Skeletal muscle tissue (tissue), 4 donors: ENCODE measurements around the gene MTG2. TPM values are rescaled to one million over a fixed set of nuclear protein-coding genes. Genes with fewer than 3 reads are reported as not detected.

Source experiments
- H3K27ac ChIP-seq: one replicate; pipeline ENCODE4 v1.7.0; 2013; ENCODE audit warnings: mild to moderate bottlenecking, low read depth, low read length, inconsistent platforms
- H3K27me3 ChIP-seq, 3 donors: one replicate each; pipeline ENCODE4 v1.7.0; 2013; ENCODE audit warnings: low read length in 3 of 3; ENCODE audit not compliant: control insufficient read depth in 3 of 3, insufficient read depth in 3 of 3
- H3K36me3 ChIP-seq, 3 donors: one replicate each; pipeline ENCODE4 v1.7.0; 2013; ENCODE audit warnings: low read length in 3 of 3; ENCODE audit not compliant: control insufficient read depth in 3 of 3, insufficient read depth in 3 of 3
- H3K4me1 ChIP-seq, 3 donors: one replicate each; pipeline ENCODE4 v1.7.0; 2013; ENCODE audit warnings: low read length in 3 of 3, mild to moderate bottlenecking in 3 of 3; ENCODE audit not compliant: control insufficient read depth in 3 of 3, insufficient read depth in 3 of 3
- H3K4me3 ChIP-seq, 3 donors: one replicate each; pipeline ENCODE4 v1.7.0; 2013; ENCODE audit warnings: low read length in 3 of 3
- H3K9ac ChIP-seq, 3 donors: one replicate each; pipeline ENCODE4 v1.7.0; 2013; ENCODE audit warnings: low read length in 3 of 3, mild to moderate bottlenecking in 3 of 3, moderate library complexity in 2 of 3, low read depth in 1 of 3
- H3K9me3 ChIP-seq, 3 donors: one replicate each; pipeline ENCODE4 v1.7.0; 2013; ENCODE audit warnings: low read length in 3 of 3; ENCODE audit not compliant: control insufficient read depth in 3 of 3
- total RNA-seq: library from RNA; depleted of rRNA; stranded (reverse); fragments of >200 nt; gene quantifications from one replicate; pipeline ENCODE4 v1.2.3, GENCODE V29; 2014
- donor health status: Osteomylitis.

Gene MTG2
- total RNA-seq, 1 donor from 2014 or later: 10.4 TPM

DNA sequence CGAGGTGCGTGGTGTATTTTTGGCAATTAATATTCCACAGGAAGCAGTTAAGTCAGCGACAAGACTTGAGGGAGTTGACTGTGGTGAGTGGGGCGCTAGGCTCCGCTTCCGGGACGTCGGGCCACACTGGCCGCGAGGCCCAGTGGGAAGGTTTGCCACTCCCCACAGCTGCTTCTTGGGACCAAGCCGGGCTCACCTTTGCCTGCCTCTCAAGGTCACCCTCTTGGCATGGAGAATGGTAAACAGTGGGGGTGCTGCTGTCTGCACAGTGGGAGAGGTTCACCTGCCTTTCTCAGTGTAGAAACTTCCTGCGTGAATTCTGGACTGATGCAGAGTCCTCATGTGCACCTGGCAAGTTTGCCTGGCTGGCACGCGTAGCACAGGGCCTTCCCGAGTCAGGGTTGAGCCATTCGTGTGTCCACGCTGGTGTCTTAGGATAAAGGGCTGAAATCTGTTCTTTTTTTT lies 61.8 kb downstream of the MTG2 start:
- Histone ChIP-seq H3K9ac (peak overlapping the region in 1 of 3 donors; percentile 45), H3K9me3 (no peaks in the 10 kb centered on the region), H3K4me3 (peak overlapping the region in 2 of 3 donors; percentile 12 to 35), H3K27me3 (no peaks in the 10 kb centered on the region), H3K27ac (peak overlapping the region; percentile 79), H3K4me1 (peaks cover 32 to 78% (median 65%) of the 10 kb centered on the region in 3 donors), H3K36me3 (peaks cover 6 to 8% (median 8%) of the 10 kb centered on the region in 3 donors)

DNA sequence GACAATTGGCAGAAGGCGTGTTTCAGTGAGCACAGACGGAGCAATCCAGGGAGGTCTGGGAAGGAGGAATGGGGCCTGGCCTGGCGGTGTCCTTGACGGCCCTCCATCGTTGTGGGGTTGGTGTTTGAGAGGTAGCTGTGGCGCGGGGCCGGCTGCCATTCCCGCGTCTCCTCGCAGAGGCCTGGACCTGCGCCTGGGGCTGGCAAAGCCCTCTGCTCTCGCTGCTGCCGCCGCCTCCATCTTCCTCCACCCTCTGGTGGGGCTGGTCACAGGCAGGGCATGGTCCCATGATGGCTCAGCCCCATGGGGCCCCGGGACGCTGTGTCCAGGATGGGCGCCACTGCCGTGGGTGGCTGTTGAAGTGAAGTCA lies 63.1 kb downstream of the MTG2 start:
- Histone ChIP-seq H3K27ac (peak overlapping the region; percentile 79), H3K27me3 (no peaks in the 10 kb centered on the region), H3K9me3 (no peaks in the 10 kb centered on the region), H3K4me3 (no peak overlapping the region), H3K36me3 (peaks cover 6 to 7% (median 6%) of the 10 kb centered on the region in 3 donors), H3K9ac (peak overlapping the region in 2 of 3 donors; percentile 7 to 79), H3K4me1 (peaks cover 27 to 77% (median 60%) of the 10 kb centered on the region in 3 donors)

DNA sequence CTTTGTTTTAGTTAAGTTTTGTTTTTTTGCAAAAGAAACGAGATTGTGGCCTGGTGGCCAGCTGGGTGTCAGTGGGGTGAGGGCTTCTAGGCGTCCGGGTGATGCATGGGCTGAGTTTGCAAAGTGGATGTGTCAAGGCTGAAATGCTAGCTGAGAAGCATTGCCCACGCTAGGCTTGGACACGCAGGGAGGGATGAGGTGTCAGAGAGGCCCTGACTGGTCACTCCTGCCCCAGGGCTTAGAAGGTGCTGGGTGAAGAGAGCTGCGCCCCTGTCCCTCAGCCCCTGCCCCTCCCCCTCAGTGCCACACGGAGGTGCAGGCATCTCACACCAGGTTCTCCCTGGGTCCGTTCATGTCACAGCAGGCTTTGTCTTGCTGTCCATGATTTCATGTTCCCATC lies 63.6 kb downstream of the MTG2 start:
- no peaks in the 10 kb centered on the region for H3K27me3 ChIP-seq
- no peaks in the 10 kb centered on the region for H3K9me3 ChIP-seq
- peak overlapping the region; percentile 79 for H3K27ac ChIP-seq
- peaks cover 2 to 6% (median 5%) of the 10 kb centered on the region in 3 donors for H3K36me3 ChIP-seq
- H3K4me3 ChIP-seq: peak overlapping the region in 2 of 3 donors; percentile 28 to 56
- H3K9ac ChIP-seq: peak overlapping the region; percentile 7 to 79 (median 66)
- H3K4me1 ChIP-seq: peaks cover 27 to 74% (median 59%) of the 10 kb centered on the region in 3 donors

DNA sequence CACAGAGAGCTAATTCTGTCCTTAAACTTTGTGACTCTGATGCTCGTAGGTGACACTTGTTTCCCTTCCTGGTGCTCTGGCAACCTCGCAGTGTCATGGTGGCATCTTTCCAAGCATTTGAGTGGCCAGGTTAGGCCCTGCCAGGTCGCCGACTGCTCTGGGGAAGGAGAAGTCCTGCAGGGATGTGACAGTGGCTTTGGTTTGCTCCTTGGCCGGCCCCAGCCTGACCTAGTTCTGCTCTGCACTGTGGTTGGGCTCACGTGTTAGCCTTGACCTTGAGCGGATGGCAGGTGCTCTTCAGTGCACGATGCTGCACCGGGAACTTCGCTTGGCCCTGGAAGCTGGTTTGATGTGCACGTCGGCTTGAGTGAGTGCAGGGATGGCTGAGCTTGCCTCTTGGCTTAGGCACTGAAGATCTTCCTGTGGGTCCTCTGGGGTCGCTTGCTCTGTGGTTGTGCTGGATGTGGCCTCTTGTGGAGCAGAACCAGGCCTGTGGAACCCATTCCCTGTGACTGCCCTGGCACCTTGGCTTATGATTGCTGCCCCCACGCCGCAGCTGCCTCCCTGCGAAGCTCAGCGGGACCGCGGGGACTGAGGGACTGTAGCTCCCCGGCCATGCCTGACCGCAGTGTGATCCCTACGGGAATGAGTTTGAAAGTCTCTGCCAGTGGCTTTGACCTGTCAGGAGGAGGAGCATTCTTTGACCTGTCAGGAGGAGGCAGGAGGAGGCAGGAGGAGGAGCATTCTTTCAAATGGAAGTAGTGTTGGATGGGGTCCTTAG lies 64.2 kb downstream of the MTG2 start:
- Histone ChIP-seq H3K4me1 (peaks cover 27 to 67% (median 52%) of the 10 kb centered on the region in 3 donors), H3K4me3 (peak overlapping the region in 2 of 3 donors; percentile 28 to 56), H3K36me3 (peaks cover 2 to 6% (median 5%) of the 10 kb centered on the region in 3 donors), H3K27me3 (no peaks in the 10 kb centered on the region), H3K9ac (peak overlapping the region; percentile 7 to 79 (median 66)), H3K27ac (peak overlapping the region; percentile 79), H3K9me3 (no peaks in the 10 kb centered on the region)

DNA sequence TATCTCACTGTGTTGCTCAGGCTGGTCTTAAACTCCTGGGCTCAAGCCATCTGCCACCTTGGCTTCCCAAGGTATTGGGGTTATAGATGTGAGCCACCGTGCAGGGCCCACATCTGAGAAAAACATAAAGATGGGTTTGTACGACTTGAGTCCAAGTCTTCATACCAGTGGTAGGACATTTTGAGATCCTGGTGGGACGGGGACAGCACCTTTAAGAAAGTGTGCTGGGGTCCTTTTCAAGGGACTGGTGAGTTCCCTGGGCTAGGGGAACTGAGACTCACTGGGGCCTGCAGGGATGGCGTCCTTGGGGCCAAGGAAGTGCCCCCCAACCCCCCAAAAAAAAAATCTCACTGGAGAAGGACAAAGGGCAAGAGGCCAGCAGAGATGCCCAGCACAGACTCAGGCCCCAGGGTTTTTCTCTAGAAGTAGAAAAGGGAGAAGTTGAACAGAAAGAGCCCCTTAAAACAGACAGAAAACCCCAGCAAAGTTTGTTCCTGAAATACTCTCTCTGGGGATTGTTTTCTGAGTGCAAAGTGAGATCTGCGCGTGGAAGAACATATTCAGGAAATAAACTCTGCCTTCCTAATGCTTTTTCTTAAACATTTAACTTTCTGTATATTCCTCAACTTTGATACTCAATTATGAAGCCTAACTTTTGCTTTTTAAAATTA lies 66.2 kb downstream of the MTG2 start:
- Histone ChIP-seq H3K4me1 (peaks cover 27 to 56% (median 37%) of the 10 kb centered on the region in 3 donors), H3K27ac (no peak overlapping the region), H3K36me3 (peaks cover 2 to 6% (median 2%) of the 10 kb centered on the region in 3 donors), H3K9ac (peak overlapping the region in 1 of 3 donors; percentile 33), H3K27me3 (no peaks in the 10 kb centered on the region), H3K9me3 (no peaks in the 10 kb centered on the region), H3K4me3 (no peak overlapping the region)

DNA sequence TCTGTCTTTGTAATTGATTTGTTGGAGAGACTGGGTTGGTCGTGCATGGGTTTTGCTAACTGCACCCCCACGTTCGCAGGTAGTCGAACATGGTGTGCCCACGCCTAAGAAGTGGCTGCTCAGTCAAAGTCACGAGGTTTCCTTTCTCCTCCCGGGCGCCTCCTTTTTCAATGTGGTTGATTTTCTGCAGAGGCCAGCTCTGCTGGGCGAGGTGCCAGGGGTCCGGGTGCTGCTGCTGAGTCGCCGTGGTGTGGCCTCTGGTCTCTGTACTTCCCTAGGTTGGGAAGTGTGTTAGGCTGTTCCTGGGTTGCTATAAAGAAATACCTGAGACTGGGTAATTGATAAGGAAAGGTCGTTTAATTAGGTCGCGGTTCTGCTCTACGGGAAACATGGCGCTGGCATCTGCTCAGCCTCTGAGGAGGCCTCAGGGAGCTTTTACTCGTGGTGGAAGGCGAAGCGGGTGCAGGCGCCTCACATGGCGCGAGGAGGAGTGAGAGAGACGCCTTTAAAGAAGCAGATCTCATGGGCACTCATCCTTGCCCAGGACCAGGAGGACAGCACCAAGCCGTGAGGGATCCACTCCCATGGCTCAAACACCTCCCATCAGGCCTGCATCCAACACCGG lies 69.6 kb downstream of the MTG2 start:
- H3K27me3 ChIP-seq: no peaks in the 10 kb centered on the region
- no peaks in the 10 kb centered on the region for H3K9me3 ChIP-seq
- H3K4me3 ChIP-seq: no peak overlapping the region
- no peak overlapping the region for H3K27ac ChIP-seq
- H3K4me1 ChIP-seq: peaks cover 1 to 30% (median 2%) of the 10 kb centered on the region in 3 donors
- no peak overlapping the region for H3K9ac ChIP-seq
- H3K36me3 ChIP-seq: peaks cover 6 to 20% (median 13%) of the 10 kb centered on the region in 3 donors

Other genes with a start within 250 kb of the MTG2 start
- 4.2 TPM for gene TAF4, start 117.1 kb upstream of the MTG2 start, total RNA-seq
- gene LSM14B, start 60.6 kb upstream of the MTG2 start, total RNA-seq: 53.8 TPM
- 121 TPM for gene PSMA7, start 39.6 kb upstream of the MTG2 start, total RNA-seq
- gene SS18L1, start 39.3 kb upstream of the MTG2 start, total RNA-seq: 11.5 TPM
- 0.52 TPM for gene HRH3, start 37.2 kb downstream of the MTG2 start, total RNA-seq
- gene OSBPL2, start 55.5 kb downstream of the MTG2 start, total RNA-seq: 26.6 TPM
- 41.8 TPM for gene ADRM1, start 120.0 kb downstream of the MTG2 start, total RNA-seq
- 14.1 TPM for gene LAMA5, start 184.3 kb downstream of the MTG2 start, total RNA-seq
- gene RPS21, start 204.1 kb downstream of the MTG2 start, total RNA-seq: 1,418 TPM
- 1.0 TPM for gene CABLES2, start 224.3 kb downstream of the MTG2 start, total RNA-seq
- gene RBBP8NL, start 244.5 kb downstream of the MTG2 start, total RNA-seq: not detected